ENCODE results near the gene HSPG2.

The HSPG2 gene

DNA sequence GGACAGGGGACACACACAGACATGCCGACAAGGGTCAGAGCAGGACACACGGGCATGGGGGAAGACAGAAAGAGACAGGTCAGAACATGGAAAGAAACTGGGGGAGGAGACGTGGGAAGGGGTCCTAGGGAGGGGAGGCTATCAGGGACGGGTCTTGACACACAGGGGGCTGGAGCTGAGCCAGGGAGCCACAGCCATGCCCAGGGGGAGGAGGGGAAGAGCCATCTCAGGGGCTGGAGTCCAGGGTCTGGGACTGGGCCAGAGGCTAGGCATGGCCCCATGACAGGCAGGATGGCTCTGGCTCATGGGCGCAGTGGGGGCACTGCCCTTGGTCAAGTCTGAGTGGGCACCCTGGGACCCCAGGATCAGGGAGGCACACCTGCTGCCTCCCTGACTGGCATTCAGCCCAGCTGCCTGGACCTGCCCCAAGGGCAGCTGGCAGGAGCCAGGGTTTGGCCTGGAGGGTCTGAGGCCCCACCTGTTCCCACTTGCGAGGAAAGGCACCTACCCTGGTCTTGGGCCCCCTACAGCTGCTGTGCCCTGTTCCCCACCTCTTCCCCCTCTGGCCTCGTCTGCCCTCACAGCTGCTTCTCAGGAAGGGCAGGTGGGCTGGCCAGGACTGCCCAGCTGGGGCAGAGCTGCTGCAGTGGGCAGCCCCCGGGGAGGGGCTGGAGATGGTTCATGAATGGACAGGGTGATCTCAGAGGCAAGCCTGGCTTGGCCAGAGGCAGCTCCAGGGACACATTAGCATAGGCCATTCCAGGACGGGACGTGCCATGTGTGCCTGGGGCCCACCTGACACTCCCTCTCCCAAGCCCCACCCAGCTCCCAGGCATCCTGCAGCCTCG is 42.9 kb downstream of the HSPG2 start:
- H3K4me3 ChIP-seq (ENCODE audit: low read depth, low read length) = no peak overlapping the region
- in situ Hi-C loops (cut with HindIII; ENCODE audit: low pct_ligation_motif_present, low sequenced_read_pairs) = no loop called here
- DNase-seq = no peak
- H3K27me3 ChIP-seq (replicated peaks) = no peaks in the 10 kb centered on the region
- no peak overlapping the region for H3K27ac ChIP-seq
- peaks cover 28% of the 10 kb centered on the region for H3K36me3 ChIP-seq (replicated peaks)
- TF ChIP-seq, protein P1, sequence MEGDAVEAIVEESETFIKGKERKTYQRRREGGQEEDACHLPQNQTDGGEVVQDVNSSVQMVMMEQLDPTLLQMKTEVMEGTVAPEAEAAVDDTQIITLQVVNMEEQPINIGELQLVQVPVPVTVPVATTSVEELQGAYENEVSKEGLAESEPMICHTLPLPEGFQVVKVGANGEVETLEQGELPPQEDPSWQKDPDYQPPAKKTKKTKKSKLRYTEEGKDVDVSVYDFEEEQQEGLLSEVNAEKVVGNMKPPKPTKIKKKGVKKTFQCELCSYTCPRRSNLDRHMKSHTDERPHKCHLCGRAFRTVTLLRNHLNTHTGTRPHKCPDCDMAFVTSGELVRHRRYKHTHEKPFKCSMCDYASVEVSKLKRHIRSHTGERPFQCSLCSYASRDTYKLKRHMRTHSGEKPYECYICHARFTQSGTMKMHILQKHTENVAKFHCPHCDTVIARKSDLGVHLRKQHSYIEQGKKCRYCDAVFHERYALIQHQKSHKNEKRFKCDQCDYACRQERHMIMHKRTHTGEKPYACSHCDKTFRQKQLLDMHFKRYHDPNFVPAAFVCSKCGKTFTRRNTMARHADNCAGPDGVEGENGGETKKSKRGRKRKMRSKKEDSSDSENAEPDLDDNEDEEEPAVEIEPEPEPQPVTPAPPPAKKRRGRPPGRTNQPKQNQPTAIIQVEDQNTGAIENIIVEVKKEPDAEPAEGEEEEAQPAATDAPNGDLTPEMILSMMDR (IDR thresholded peaks at IDR 0.05; ENCODE audit: low read depth, low read length, missing control alignments) = no peak

DNA sequence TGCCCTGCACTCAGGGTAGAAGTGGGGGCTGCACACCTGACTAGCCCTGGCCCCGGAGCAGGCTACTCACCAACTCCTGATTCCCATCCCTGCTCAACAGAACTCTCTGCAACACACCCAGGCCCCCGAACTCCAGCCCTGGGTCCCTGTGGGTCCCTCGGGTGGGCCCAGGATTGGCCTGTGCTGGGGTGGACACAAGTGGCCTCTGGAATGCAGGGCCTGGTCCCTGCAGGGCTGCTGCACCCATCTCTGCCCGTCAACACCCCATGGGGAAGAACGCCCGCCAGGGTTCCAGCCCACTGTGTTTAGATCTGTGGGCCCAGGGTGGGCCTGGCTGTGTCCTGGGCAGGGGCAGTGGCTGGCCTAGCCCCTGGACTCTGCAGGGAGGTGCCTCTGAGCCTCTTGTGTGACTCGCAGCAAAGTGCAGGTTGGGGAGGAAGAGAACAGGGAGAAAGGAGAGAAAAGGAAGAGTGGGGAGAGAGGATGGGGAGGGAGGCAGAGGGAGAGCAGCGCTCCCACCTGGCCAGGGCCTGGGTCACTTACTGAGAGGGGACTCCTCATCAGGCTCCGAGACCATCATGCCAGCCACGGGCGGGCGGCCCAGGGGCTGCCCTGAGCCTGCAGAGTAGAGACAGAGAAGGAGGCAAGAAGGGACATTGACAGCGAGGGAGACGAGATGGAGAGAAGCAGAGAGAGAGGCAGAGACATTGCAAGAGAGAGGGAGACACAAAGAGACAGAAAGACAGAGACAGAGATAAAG is 43.9 kb downstream of the HSPG2 start:
- in situ Hi-C loops (cut with HindIII; ENCODE audit: low pct_ligation_motif_present, low sequenced_read_pairs) = no loop called here
- H3K36me3 ChIP-seq (replicated peaks) = peaks cover 30% of the 10 kb centered on the region
- H3K27me3 ChIP-seq (replicated peaks) = no peaks in the 10 kb centered on the region
- no peak for DNase-seq
- TF ChIP-seq, protein P1 (IDR thresholded peaks at IDR 0.05; ENCODE audit: low read depth, low read length, missing control alignments) = no peak
- H3K27ac ChIP-seq = no peak overlapping the region
- no peak overlapping the region for H3K4me3 ChIP-seq (ENCODE audit: low read depth, low read length)

DNA sequence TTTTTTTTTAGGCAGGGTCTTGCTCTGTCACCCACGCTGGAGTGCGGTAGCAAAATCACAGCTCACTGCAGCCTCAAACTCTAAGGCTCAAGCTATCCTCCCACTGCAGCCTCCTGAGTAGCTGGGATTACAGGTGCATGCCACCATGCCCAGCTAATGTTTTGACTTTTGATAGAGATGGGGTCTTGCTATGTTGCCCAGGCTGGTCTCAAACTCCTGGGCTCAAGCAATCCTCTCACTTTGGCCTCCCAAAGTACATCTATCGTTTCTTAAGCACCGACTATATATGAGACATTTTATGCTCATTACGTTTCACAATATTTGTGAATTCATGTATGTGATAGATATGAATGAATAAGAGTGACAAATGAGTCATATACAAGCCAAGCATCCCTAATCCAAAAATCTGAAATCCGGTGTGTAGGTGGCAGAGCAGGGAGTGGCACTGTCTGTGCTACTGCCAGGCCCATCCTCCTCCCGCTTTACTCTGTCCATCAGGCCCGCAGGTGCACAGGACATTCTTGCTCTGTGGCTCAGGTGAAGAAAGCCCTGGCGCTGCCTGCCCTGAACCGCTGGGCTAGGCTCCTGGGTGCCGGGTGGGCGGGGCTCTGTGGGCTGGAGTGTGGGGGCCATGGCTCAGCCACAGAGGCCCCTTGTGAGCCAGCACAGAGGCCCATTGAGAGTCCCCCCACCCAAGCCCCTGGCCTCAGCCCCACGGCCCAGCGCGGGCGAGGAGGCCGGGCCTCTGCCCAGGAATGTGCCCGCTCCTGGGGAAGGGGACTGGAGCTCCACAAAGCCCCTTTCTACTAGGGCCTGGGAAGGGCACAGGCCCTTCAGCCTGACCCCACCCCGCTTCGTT is 45.3 kb downstream of the HSPG2 start:
- no peak for DNase-seq
- Histone ChIP-seq H3K4me3 (ENCODE audit: low read depth, low read length) (no peak overlapping the region), H3K27ac (no peak overlapping the region), H3K27me3 (replicated peaks) (no peaks in the 10 kb centered on the region), H3K36me3 (replicated peaks) (peaks cover 40% of the 10 kb centered on the region)
- TF ChIP-seq, protein P1 (IDR thresholded peaks at IDR 0.05; ENCODE audit: low read depth, low read length, missing control alignments) = no peak
- in situ Hi-C loops (cut with HindIII; ENCODE audit: low pct_ligation_motif_present, low sequenced_read_pairs) = no loop called here

DNA sequence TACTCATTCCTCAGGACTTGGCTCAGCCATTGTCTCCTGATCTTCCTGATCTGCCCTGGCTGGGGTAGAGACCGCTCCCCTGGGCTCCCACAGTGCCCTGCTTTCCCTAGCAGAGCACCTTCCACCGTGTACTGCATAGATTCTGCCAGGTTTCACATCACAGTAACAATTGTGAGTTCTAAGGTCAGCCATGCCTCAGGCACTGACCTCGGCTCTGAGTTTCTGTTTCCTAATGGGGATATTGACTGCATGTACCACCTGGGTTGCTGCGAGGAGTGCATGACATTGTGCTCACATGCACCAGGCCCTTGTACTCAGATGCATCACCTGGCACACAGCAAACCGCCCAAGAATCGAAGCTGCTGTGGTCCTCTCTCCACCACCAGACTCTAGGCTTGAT is 46.0 kb downstream of the HSPG2 start:
- peaks cover 45% of the 10 kb centered on the region for H3K36me3 ChIP-seq (replicated peaks)
- TF ChIP-seq, protein P1 (IDR thresholded peaks at IDR 0.05; ENCODE audit: low read depth, low read length, missing control alignments) = no peak
- in situ Hi-C loops (cut with HindIII; ENCODE audit: low pct_ligation_motif_present, low sequenced_read_pairs) = no loop called here

DNA sequence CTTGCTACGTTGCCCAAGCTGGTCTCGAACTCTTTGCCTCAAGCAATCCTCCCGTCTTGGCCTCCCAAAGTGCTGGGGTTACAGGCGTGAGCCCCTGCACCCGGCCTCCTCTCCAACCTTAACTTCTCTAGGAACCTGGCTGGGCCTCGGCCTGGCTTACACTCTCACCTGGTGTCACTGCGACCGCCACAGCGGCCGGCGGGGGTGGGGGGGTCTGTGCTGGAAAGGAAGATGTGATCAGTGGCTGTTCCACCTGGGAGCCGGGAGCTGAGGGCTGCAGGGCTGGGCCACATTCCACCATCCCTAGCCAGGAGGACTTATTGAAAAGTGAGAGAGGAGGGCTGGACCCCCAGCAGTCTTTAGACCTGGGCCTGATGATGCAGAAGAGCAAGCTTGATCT is 48.6 kb downstream of the HSPG2 start:
- DNase-seq = no peak
- TF ChIP-seq, protein P1 (IDR thresholded peaks at IDR 0.05; ENCODE audit: low read depth, low read length, missing control alignments) = no peak
- in situ Hi-C loops (cut with HindIII; ENCODE audit: low pct_ligation_motif_present, low sequenced_read_pairs) = no loop called here
- Histone ChIP-seq H3K27me3 (replicated peaks) (no peaks in the 10 kb centered on the region), H3K4me3 (ENCODE audit: low read depth, low read length) (no peak overlapping the region), H3K36me3 (replicated peaks) (peaks cover 55% of the 10 kb centered on the region), H3K27ac (no peak overlapping the region)

More for the DNA sequence above, 46.0 kb downstream of the HSPG2 start:
- Histone ChIP-seq H3K27ac (no peak overlapping the region), H3K4me3 (ENCODE audit: low read depth, low read length) (no peak overlapping the region), H3K27me3 (replicated peaks) (no peaks in the 10 kb centered on the region)
- DNase-seq = no peak
